Measurements from ENCODE around the gene DNLZ. TPM values are rescaled to one million over a fixed set of nuclear protein-coding genes. Genes with fewer than 3 reads are reported as not detected.

Gene DNLZ
- total and polyA plus RNA-seq, 11 donors: 21.3 to 67.8 (median 33.6) TPM

- WGBS, 4 donors: 82 to 90% (median 86%) methylated on average over 18 to 26 of the region's 26 CpGs
- no peak overlapping the region for H3K27ac ChIP-seq
- DNase-seq: no peak
- H3K4me3 ChIP-seq: no peak overlapping the region
- peaks cover 0 to 77% (median 65%) of the 10 kb centered on the region in 9 donors for H3K36me3 ChIP-seq
- H3K27me3 ChIP-seq: no peaks in the 10 kb centered on the region
- peaks cover 0 to 23% (median 16%) of the 10 kb centered on the region in 12 donors for H3K4me1 ChIP-seq
- ATAC-seq: no peak
- TF ChIP-seq POLR2A (IDR thresholded peaks at IDR 0.05) (no peak), CTCF (IDR thresholded peaks at IDR 0.05) (no peak)
- intact Hi-C loops (cut with DNase I): loop anchor here in 2 of 10 donors (2.0 to 5.0 kb wide), 2 partner anchors 57 to 83 kb away; no protein-coding TSS in a partner anchor
- H3K9me3 ChIP-seq: no peaks in the 10 kb centered on the region
These were observed 32.0 kb upstream of the DNLZ start for GRCh38 chr9:136395345-136396218.

- ATAC-seq: no peak
- H3K4me3 ChIP-seq: no peak overlapping the region
- no peak overlapping the region for H3K27ac ChIP-seq
- DNase-seq: no peak
- no peaks in the 10 kb centered on the region for H3K9me3 ChIP-seq
- intact Hi-C loops (cut with DNase I): loop anchor here in 1 of 10 donors (5.0 kb wide), 1 partner anchor 83 kb away; no protein-coding TSS in a partner anchor
- peaks cover 0 to 18% (median 11%) of the 10 kb centered on the region in 12 donors for H3K4me1 ChIP-seq
- H3K27me3 ChIP-seq: no peaks in the 10 kb centered on the region
- H3K36me3 ChIP-seq: peaks cover 0 to 81% (median 67%) of the 10 kb centered on the region in 9 donors
- 90 to 97% (median 93%) methylated on average over 9 to 13 of the region's 13 CpGs for WGBS, 4 donors
- TF ChIP-seq POLR2A (IDR thresholded peaks at IDR 0.05) (no peak), CTCF (IDR thresholded peaks at IDR 0.05) (no peak)
These were observed 31.4 kb upstream of the DNLZ start for GRCh38 chr9:136395020-136395340.

GRCh38 chr9:136394312-136395019, 30.9 kb upstream of the DNLZ start:
- DNase-seq: no peak
- Histone ChIP-seq H3K9me3 (no peaks in the 10 kb centered on the region), H3K27me3 (no peaks in the 10 kb centered on the region), H3K4me1 (peaks cover 0 to 14% (median 11%) of the 10 kb centered on the region in 12 donors), H3K4me3 (no peak overlapping the region), H3K27ac (no peak overlapping the region), H3K36me3 (peaks cover 0 to 87% (median 72%) of the 10 kb centered on the region in 9 donors)
- intact Hi-C loops (cut with DNase I): loop anchor here in 1 of 10 donors (5.0 kb wide), 1 partner anchor 82 kb away; no protein-coding TSS in a partner anchor
- no peak for TF ChIP-seq POLR2A (IDR thresholded peaks at IDR 0.05)
- TF ChIP-seq CTCF (IDR thresholded peaks at IDR 0.05): no peak
- 91 to 96% (median 94%) methylated on average over 11 to 21 of the region's 21 CpGs for WGBS, 4 donors
- peak in 1 of 4 donors; percentile 12 for ATAC-seq

GRCh38 chr9:136393531-136393930, 30.0 kb upstream of the DNLZ start:
- 90 to 93% (median 91%) methylated on average over 17 of the region's 17 CpGs for WGBS, 4 donors
- DNase-seq (no peak), ATAC-seq (no peak)
- intact Hi-C loops (cut with DNase I): no loop called here
- Histone ChIP-seq H3K36me3 (peaks cover 0 to 92% (median 81%) of the 10 kb centered on the region in 9 donors), H3K4me3 (no peak overlapping the region), H3K4me1 (peaks cover 0 to 4% (median 2%) of the 10 kb centered on the region in 12 donors), H3K27ac (no peak overlapping the region), H3K9me3 (no peaks in the 10 kb centered on the region), H3K27me3 (no peaks in the 10 kb centered on the region)
- TF ChIP-seq CTCF (IDR thresholded peaks at IDR 0.05) (no peak), POLR2A (IDR thresholded peaks at IDR 0.05) (no peak)

All from heart left ventricle (tissue), 16 donors.